Measurements from ENCODE around the gene MRPS27.

The MRPS27 gene

GRCh38 chr5:72366324-72366976, 46.4 kb upstream of the MRPS27 start:
- peak; percentile 66 for TF ChIP-seq CTCF (IDR thresholded peaks at IDR 0.05)
- H3K4me1 ChIP-seq = no peaks in the 10 kb centered on the region
- H2AFZ ChIP-seq = no peak overlapping the region
- H3K4me2 ChIP-seq (ENCODE audit: low read length) = no peak overlapping the region
- no peaks in the 10 kb centered on the region for H3K27me3 ChIP-seq (ENCODE audit: control insufficient read depth, insufficient read depth, low read length)
- H3K27ac ChIP-seq = no peak overlapping the region
- no peaks in the 10 kb centered on the region for H3K9me3 ChIP-seq (ENCODE audit: control insufficient read depth, low read length)
- no peak overlapping the region for H3K4me3 ChIP-seq (ENCODE audit: low read depth, low read length)
- no peak overlapping the region for H3K9ac ChIP-seq
- H3K36me3 ChIP-seq (ENCODE audit: control insufficient read depth, insufficient read depth, low read length) = no peaks in the 10 kb centered on the region
- no peaks in the 10 kb centered on the region for H3K79me2 ChIP-seq

GRCh38 chr5:72364951-72365350, 44.9 kb upstream of the MRPS27 start:
- Histone ChIP-seq H3K79me2 (no peaks in the 10 kb centered on the region), H3K4me2 (ENCODE audit: low read length) (no peak overlapping the region), H3K27ac (no peak overlapping the region), H3K9me3 (ENCODE audit: control insufficient read depth, low read length) (no peaks in the 10 kb centered on the region), H3K4me1 (no peaks in the 10 kb centered on the region), H3K36me3 (ENCODE audit: control insufficient read depth, insufficient read depth, low read length) (no peaks in the 10 kb centered on the region), H3K4me3 (ENCODE audit: low read depth, low read length) (no peak overlapping the region), H3K9ac (no peak overlapping the region), H3K27me3 (ENCODE audit: control insufficient read depth, insufficient read depth, low read length) (no peaks in the 10 kb centered on the region), H2AFZ (no peak overlapping the region)
- TF ChIP-seq CTCF (IDR thresholded peaks at IDR 0.05) = no peak

GRCh38 chr5:72364171-72364570, 44.1 kb upstream of the MRPS27 start:
- H2AFZ ChIP-seq = no peak overlapping the region
- no peaks in the 10 kb centered on the region for H3K27me3 ChIP-seq (ENCODE audit: control insufficient read depth, insufficient read depth, low read length)
- TF ChIP-seq CTCF (IDR thresholded peaks at IDR 0.05) = no peak
- H3K4me3 ChIP-seq (ENCODE audit: low read depth, low read length) = no peak overlapping the region
- H3K4me2 ChIP-seq (ENCODE audit: low read length) = no peak overlapping the region
- no peak overlapping the region for H3K9ac ChIP-seq
- H3K9me3 ChIP-seq (ENCODE audit: control insufficient read depth, low read length) = no peaks in the 10 kb centered on the region
- H3K4me1 ChIP-seq = no peaks in the 10 kb centered on the region
- H3K27ac ChIP-seq = no peak overlapping the region
- no peaks in the 10 kb centered on the region for H3K36me3 ChIP-seq (ENCODE audit: control insufficient read depth, insufficient read depth, low read length)
- no peaks in the 10 kb centered on the region for H3K79me2 ChIP-seq

- no peaks in the 10 kb centered on the region for H3K27me3 ChIP-seq (ENCODE audit: control insufficient read depth, insufficient read depth, low read length)
- no peak overlapping the region for H2AFZ ChIP-seq
- no peaks in the 10 kb centered on the region for H3K4me1 ChIP-seq
- TF ChIP-seq CTCF (IDR thresholded peaks at IDR 0.05) = no peak
- H3K27ac ChIP-seq = no peak overlapping the region
- no peak overlapping the region for H3K4me2 ChIP-seq (ENCODE audit: low read length)
- no peaks in the 10 kb centered on the region for H3K9me3 ChIP-seq (ENCODE audit: control insufficient read depth, low read length)
- H3K4me3 ChIP-seq (ENCODE audit: low read depth, low read length) = no peak overlapping the region
- H3K9ac ChIP-seq = no peak overlapping the region
- no peaks in the 10 kb centered on the region for H3K79me2 ChIP-seq
- H3K36me3 ChIP-seq (ENCODE audit: control insufficient read depth, insufficient read depth, low read length) = no peaks in the 10 kb centered on the region
Measured at GRCh38 chr5:72363166-72363802, 43.2 kb upstream of the MRPS27 start.

- no peak for TF ChIP-seq CTCF (IDR thresholded peaks at IDR 0.05)
- no peak overlapping the region for H3K9ac ChIP-seq
- no peaks in the 10 kb centered on the region for H3K4me1 ChIP-seq
- no peak overlapping the region for H2AFZ ChIP-seq
- no peak overlapping the region for H3K4me2 ChIP-seq (ENCODE audit: low read length)
- no peaks in the 10 kb centered on the region for H3K36me3 ChIP-seq (ENCODE audit: control insufficient read depth, insufficient read depth, low read length)
- no peaks in the 10 kb centered on the region for H3K27me3 ChIP-seq (ENCODE audit: control insufficient read depth, insufficient read depth, low read length)
- H3K9me3 ChIP-seq (ENCODE audit: control insufficient read depth, low read length) = no peaks in the 10 kb centered on the region
- H3K4me3 ChIP-seq (ENCODE audit: low read depth, low read length) = no peak overlapping the region
- no peak overlapping the region for H3K27ac ChIP-seq
- H3K79me2 ChIP-seq = no peaks in the 10 kb centered on the region
Measured at GRCh38 chr5:72359886-72360285, 39.8 kb upstream of the MRPS27 start.
